ENCODE data around the gene CECR2. TPM values are rescaled to one million over a fixed set of nuclear protein-coding genes. Genes with fewer than 3 reads are reported as not detected.
A peak's percentile ranks its signal among the peaks of the same experiment; 100 is the strongest.

The CECR2 gene
- total and polyA plus RNA-seq, 4 donors, result 1.1 to 14.5 (median 7.7) TPM

DNA sequence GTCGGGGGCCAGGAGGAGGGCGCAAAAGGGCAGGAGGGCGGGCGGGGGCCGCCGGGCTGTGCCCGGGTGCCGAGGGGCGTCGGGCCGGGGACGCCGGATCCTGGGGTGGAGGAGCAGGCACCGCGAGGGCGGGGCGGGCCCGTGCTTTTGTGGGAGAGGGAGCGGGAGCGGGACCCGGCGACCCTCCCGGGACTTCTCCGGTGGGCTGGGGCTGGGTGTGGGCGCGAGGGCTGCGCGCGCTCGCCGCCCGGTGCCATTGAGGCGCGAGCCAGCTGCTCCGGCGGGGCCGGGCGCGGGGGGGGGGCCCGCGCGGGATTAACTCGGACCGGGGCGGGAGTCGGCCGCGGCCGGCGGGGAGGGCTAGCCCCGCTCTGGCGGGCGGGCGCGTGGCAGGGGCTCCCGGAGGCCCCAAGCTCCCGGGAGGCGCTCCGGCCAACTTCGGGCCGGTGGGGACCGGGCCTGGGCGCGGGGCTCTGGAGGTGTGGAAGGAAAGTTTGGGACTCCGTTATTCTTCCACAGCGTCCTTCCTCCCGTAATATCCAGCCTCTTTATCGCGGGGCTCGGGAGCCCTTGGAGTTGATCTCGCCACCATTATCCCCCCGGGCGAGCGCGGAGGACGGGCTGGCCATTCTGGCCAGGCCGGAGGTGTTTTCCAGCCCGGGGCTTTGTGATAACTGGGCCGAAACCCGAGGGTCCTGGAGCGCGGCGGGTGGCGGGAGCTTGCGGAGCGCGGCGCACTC lies 936 bp downstream of the CECR2 start:
- DNase-seq, result peak; percentile 49 to 55 (median 51)
- ATAC-seq (ENCODE audit: insufficient read depth, low FRiP score), result no peak
- 2% methylated on average over 55 to 88 of the region's 88 CpGs for WGBS, 2 donors

GRCh38 chr22:17370766-17371432 lies 1.6 kb downstream of the CECR2 start:
- peak overlapping the region; percentile 79 for H3K4me3 ChIP-seq
- H3K9ac ChIP-seq (ENCODE audit: insufficient read depth in 1 of 2, low read length in 2 of 2), result peak overlapping the region; percentile 58 to 92
- WGBS, 2 donors, result 5 to 6% methylated on average over 23 of the region's 23 CpGs
- peaks cover 0 to 29% (median 8%) of the 10 kb centered on the region in 5 donors for H3K4me1 ChIP-seq (ENCODE audit: control insufficient read depth in 5 of 5, insufficient read depth in 5 of 5, low read length in 5 of 5)
- no peaks in the 10 kb centered on the region for H3K27me3 ChIP-seq (ENCODE audit: control insufficient read depth in 3 of 3, insufficient read depth in 3 of 3, low read length in 2 of 3)
- peak overlapping the region; percentile 27 to 92 for H3K27ac ChIP-seq (ENCODE audit: low read depth in 1 of 2, low read length in 1 of 2)
- no peak for ATAC-seq (ENCODE audit: insufficient read depth, low FRiP score)
- no peaks in the 10 kb centered on the region for H3K36me3 ChIP-seq (ENCODE audit: control insufficient read depth in 4 of 4, insufficient read depth in 4 of 4, low read length in 4 of 4)
- TF ChIP-seq CTCF (IDR thresholded peaks at IDR 0.05; ENCODE audit: control extremely low read depth, extremely low read depth), result no peak
- DNase-seq, result peak in 2 of 3 donors; percentile 48 to 56
- no peaks in the 10 kb centered on the region for H3K9me3 ChIP-seq (ENCODE audit: control insufficient read depth in 4 of 4, insufficient read depth in 3 of 4, low read length in 3 of 4)

More for the DNA sequence above, 936 bp downstream of the CECR2 start:
- H3K4me1 ChIP-seq (ENCODE audit: control insufficient read depth in 5 of 5, insufficient read depth in 5 of 5, low read length in 5 of 5), result peaks cover 0 to 29% (median 8%) of the 10 kb centered on the region in 5 donors
- no peaks in the 10 kb centered on the region for H3K27me3 ChIP-seq (ENCODE audit: control insufficient read depth in 3 of 3, insufficient read depth in 3 of 3, low read length in 2 of 3)
- H3K9me3 ChIP-seq (ENCODE audit: control insufficient read depth in 4 of 4, insufficient read depth in 3 of 4, low read length in 3 of 4), result no peaks in the 10 kb centered on the region
- no peak for TF ChIP-seq CTCF (IDR thresholded peaks at IDR 0.05; ENCODE audit: control extremely low read depth, extremely low read depth)
- peak overlapping the region; percentile 79 for H3K4me3 ChIP-seq
- H3K9ac ChIP-seq (ENCODE audit: insufficient read depth in 1 of 2, low read length in 2 of 2), result peak overlapping the region; percentile 58 to 92
- H3K27ac ChIP-seq (ENCODE audit: low read depth in 1 of 2, low read length in 1 of 2), result peak overlapping the region; percentile 40 to 92
- H3K36me3 ChIP-seq (ENCODE audit: control insufficient read depth in 4 of 4, insufficient read depth in 4 of 4, low read length in 4 of 4), result no peaks in the 10 kb centered on the region

GRCh38 chr22:17371448-17371847 lies 2.2 kb downstream of the CECR2 start:
- WGBS, 2 donors, result 52 to 62% methylated on average over 5 of the region's 5 CpGs
- Histone ChIP-seq H3K9me3 (ENCODE audit: control insufficient read depth in 4 of 4, insufficient read depth in 3 of 4, low read length in 3 of 4) (no peaks in the 10 kb centered on the region), H3K9ac (ENCODE audit: insufficient read depth in 1 of 2, low read length in 2 of 2) (peak overlapping the region in 1 of 2 donors; percentile 92), H3K27me3 (ENCODE audit: control insufficient read depth in 3 of 3, insufficient read depth in 3 of 3, low read length in 2 of 3) (no peaks in the 10 kb centered on the region), H3K4me3 (no peak overlapping the region), H3K27ac (ENCODE audit: low read depth in 1 of 2, low read length in 1 of 2) (no peak overlapping the region), H3K4me1 (ENCODE audit: control insufficient read depth in 5 of 5, insufficient read depth in 5 of 5, low read length in 5 of 5) (peaks cover 0 to 28% (median 8%) of the 10 kb centered on the region in 5 donors), H3K36me3 (ENCODE audit: control insufficient read depth in 4 of 4, insufficient read depth in 4 of 4, low read length in 4 of 4) (no peaks in the 10 kb centered on the region)
- no peak for TF ChIP-seq CTCF (IDR thresholded peaks at IDR 0.05; ENCODE audit: control extremely low read depth, extremely low read depth)
- DNase-seq (peak in 2 of 3 donors; percentile 32 to 38), ATAC-seq (ENCODE audit: insufficient read depth, low FRiP score) (no peak)
